Measurements from ENCODE around the gene ASB16.
"Not testable (repeated sequence)": the region's sequence is repeated elsewhere in the genome, so short reads cannot be mapped to it uniquely, and the experiment has no call there.

The ASB16 gene

GRCh38 chr17:44147812-44148211 lies 22.7 kb upstream of the ASB16 start:
- DNase-seq = no peak

- not testable (repeated sequence) for DNase-seq
Measured at GRCh38 chr17:44149066-44149465, 21.4 kb upstream of the ASB16 start.

GRCh38 chr17:44149750-44150329 lies 20.7 kb upstream of the ASB16 start:
- DNase-seq = no peak

- DNase-seq = no peak
Measured at GRCh38 chr17:44152875-44153274, 17.6 kb upstream of the ASB16 start.

DNA sequence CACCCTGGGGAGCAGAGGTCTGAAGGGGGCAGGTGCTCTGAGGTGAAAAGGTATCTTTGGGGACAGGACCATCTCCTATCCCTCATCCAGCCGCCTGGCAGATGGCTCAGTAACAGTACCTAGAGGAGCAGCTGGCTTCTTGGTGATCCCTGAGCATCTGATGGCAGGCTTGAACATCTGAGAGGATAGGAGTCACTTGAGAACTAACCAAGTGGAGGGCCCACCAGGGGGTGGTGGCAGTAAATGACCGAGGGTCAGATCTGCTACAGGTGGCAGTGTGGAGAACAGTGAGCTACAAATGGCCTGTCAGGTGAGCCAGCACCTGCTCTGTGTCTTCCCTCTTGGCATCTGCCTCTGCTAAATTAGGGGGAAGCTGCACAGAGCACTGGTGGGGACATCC lies 15.0 kb upstream of the ASB16 start:
- DNase-seq = no peak

GRCh38 chr17:44159519-44160210 lies 10.8 kb upstream of the ASB16 start:
- peak in 3 of 5 experiments; percentile 28 to 92 (median 60) for DNase-seq

GRCh38 chr17:44164476-44164875 lies 6.0 kb upstream of the ASB16 start:
- DNase-seq = no peak

DNA sequence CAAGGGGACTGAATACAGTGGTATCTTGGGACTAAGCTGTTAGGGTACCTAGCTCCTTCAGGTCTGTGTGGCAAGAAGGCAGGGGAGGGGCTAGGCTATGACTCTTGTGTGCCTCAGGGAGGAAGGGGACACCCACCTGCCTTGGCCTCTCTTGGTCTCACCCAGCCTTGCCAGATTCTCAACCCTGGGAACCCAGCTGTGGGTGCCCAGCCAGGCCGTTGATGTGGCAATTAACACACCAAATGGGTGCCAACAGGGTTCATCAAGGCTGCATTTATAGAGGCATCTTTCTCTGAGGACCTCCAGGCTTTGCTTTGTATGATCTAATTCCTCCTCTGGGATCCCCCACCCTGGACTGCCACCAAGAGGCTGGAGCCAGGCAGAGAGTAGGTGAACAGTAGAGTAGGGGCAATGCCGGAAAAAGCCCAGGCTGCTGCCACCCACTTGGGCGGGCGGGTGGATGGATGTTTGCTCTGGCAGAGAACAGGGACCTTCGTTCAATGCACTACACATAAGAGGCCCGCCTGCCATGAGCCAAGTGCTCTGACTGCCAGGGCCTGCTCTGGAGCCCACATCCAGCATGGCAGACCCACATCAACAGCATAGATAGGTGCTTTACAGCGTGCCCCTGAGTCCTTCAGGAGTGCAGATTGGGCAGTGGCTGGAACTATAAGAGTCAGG lies 3.2 kb upstream of the ASB16 start:
- DNase-seq = no peak

- DNase-seq = no peak
Measured at GRCh38 chr17:44170135-44170498, 387 bp upstream of the ASB16 start.

DNA sequence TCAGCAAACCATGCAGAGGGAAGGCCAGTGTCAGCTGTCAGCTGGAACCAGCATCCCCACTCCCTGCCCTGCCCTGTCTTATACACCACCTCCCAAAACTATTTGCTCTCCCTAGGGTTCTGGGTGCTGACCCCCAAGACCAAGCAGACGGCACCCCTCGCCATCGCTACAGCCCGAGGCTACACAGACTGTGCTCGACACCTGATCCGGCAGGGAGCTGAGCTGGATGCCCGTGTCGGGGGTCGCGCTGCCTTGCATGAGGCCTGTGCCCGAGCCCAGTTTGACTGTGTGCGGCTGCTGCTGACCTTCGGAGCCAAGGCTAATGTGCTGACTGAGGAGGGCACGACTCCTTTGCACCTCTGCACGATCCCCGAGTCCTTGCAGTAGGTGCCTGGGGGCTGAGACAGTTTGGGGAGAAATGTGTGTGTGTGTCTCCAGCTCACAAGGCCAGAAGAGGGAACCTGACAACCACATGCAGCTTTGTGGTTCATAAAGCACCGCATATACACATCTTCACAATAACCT lies 1.5 kb downstream of the ASB16 start:
- no peak for DNase-seq

GRCh38 chr17:44174427-44174826 lies 3.9 kb downstream of the ASB16 start:
- no peak for DNase-seq

DNA sequence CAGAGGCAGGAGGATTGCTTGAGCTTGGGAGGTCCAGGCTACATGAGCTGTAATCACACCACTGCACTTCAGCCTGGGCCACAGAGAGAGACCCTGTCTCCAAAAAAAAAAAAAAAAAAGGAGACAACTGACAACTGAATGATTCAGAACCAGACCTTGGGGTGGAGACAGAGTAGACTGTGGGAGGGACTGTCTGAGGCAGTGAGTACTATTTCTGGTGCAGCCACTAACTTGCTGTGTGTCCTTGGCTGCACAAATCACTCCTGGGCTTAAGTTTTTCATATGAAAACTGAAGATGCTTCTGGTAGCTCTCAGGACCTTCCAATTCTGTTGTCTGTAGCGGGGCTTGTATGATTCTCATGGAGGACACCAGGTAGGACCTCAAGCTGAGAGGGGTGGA lies 5.8 kb downstream of the ASB16 start:
- no peak for DNase-seq

DNA sequence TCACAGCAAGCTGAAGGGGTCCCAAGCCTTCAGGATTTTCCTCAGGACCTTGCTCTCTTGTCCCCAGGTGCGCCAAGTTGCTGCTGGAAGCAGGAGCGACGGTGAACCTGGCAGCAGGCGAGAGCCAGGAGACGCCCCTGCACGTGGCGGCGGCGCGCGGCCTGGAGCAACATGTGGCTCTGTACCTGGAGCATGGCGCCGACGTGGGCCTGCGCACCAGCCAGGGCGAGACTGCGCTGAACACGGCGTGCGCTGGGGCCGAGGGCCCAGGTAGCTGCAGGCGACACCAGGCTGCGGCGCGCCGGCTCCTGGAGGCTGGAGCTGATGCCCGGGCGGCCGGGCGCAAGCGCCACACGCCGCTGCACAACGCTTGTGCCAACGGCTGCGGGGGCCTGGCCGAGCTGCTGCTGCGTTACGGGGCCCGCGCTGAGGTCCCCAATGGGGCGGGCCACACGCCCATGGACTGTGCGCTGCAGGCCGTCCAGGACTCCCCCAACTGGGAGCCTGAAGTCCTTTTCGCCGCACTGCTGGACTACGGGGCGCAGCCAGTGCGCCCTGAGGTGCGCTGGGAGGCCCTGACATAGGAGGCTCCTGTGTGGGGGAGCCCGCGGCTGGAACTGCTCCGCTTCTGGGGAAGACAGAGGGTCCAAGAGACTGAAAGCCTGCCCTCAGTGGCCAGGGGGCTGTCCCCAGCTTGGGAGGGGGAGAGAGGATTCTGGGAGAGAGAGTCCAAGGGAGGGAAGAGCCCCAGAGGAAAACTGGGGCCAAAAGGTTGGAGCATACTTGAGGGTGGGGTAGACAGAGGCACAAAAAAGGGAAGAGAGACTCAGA lies 6.4 kb downstream of the ASB16 start:
- no peak for DNase-seq

- DNase-seq = no peak
Measured at GRCh38 chr17:44177640-44178039, 7.1 kb downstream of the ASB16 start.

- no peak for DNase-seq
Measured at GRCh38 chr17:44178133-44178532, 7.6 kb downstream of the ASB16 start.

GRCh38 chr17:44183024-44183423 lies 12.5 kb downstream of the ASB16 start:
- no peak for DNase-seq

GRCh38 chr17:44184212-44184810 lies 13.8 kb downstream of the ASB16 start:
- DNase-seq = no peak

- DNase-seq = peak; percentile 99 to 100 (median 99)
Measured at GRCh38 chr17:44186307-44187130, 16.0 kb downstream of the ASB16 start, which contains the start of gene TMUB2. Gene TMUB2, plus strand, starts transcription at chr17:44186972. Its CDS starts 737 bp downstream, at chr17:44187709.

GRCh38 chr17:44187131-44187899 lies 16.8 kb downstream of the ASB16 start:
- peak in 3 of 5 experiments; percentile 22 to 61 (median 50) for DNase-seq

DNA sequence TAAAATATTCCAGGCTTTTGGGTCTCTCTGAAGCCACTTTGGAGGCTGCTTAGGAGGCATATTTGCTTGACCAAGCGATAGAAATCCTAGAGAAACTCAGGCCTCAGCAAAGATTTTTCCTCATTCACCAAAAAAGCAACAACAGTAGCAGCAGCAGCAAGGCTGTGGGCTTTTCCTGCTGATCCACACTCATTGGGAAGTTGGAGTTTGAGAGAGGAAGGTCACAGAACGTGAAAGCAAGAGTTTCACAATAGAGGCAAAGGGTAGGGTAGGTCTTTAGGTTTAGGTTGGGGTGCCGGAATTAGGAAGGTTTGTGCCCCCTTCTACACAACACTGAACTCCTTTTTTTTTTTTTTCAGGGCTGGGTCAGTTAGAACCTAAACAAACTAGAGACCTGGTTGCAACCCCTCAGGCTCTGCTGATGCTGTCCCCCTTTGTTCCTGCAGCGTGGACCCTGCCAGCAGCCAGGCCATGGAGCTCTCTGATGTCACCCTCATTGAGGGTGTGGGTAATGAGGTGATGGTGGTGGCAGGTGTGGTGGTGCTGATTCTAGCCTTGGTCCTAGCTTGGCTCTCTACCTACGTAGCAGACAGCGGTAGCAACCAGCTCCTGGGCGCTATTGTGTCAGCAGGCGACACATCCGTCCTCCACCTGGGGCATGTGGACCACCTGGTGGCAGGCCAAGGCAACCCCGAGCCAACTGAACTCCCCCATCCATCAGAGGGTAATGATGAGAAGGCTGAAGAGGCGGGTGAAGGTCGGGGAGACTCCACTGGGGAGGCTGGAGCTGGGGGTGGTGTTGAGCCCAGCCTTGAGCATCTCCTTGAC lies 18.3 kb downstream of the ASB16 start:
- DNase-seq = no peak
